ENCODE data around the gene SH3PXD2B. TPM values are rescaled to one million over a fixed set of nuclear protein-coding genes. Genes with fewer than 3 reads are reported as not detected.

The SH3PXD2B gene
- total and polyA plus RNA-seq, 10 of the 15 experiments (the other 5 are each of a cell fraction or from before 2014, with no cell fraction given): 0.05 to 1.6 (median 0.57) TPM

- FAIRE-seq: no peak
- TF ChIP-seq KDM1A (IDR thresholded peaks at IDR 0.05; ENCODE audit: borderline replicate concordance) (no peak), MEF2B (IDR thresholded peaks at IDR 0.05; ENCODE audit: partially characterized antibody, poor library complexity, severe bottlenecking) (peak; percentile 84), MAX (IDR thresholded peaks at IDR 0.05; ENCODE audit: low read depth, low read length) (no peak), EZH2 (IDR thresholded peaks at IDR 0.05; ENCODE audit: borderline replicate concordance, control insufficient read depth, low read depth, low read length) (no peak), SMAD1 (IDR thresholded peaks at IDR 0.05; ENCODE audit: low read depth, partially characterized antibody) (no peak), EP300 (IDR thresholded peaks at IDR 0.05; ENCODE audit: borderline replicate concordance in 1 of 2, control insufficient read depth in 1 of 2, low read depth in 2 of 2, low read length in 2 of 2) (no peak), SRF (IDR thresholded peaks at IDR 0.05; ENCODE audit: low read depth in 2 of 2, low read length in 2 of 2) (no peak), PML (IDR thresholded peaks at IDR 0.05; ENCODE audit: low read length) (peak; percentile 17; the same call in 1 of the 2 replicates), NFIC (IDR thresholded peaks at IDR 0.05; ENCODE audit: low read depth, low read length) (no peak), MXI1 (IDR thresholded peaks at IDR 0.05; ENCODE audit: low read depth, low read length) (no peak), BHLHE40 (IDR thresholded peaks at IDR 0.05; ENCODE audit: borderline replicate concordance in 1 of 2, low read depth in 2 of 2, low read length in 1 of 2) (no peak), CREB1 (IDR thresholded peaks at IDR 0.05; ENCODE audit: low read depth) (no peak), JUND (IDR thresholded peaks at IDR 0.05; ENCODE audit: low read depth, low read length) (no peak), ASH2L (IDR thresholded peaks at IDR 0.05; ENCODE audit: borderline replicate concordance, low read depth) (no peak), CBX3 (IDR thresholded peaks at IDR 0.05; ENCODE audit: borderline replicate concordance, low read depth) (no peak), BCL11A (IDR thresholded peaks at IDR 0.05; ENCODE audit: low read depth, low read length) (no peak)
- TF ChIP-seq, protein P1, sequence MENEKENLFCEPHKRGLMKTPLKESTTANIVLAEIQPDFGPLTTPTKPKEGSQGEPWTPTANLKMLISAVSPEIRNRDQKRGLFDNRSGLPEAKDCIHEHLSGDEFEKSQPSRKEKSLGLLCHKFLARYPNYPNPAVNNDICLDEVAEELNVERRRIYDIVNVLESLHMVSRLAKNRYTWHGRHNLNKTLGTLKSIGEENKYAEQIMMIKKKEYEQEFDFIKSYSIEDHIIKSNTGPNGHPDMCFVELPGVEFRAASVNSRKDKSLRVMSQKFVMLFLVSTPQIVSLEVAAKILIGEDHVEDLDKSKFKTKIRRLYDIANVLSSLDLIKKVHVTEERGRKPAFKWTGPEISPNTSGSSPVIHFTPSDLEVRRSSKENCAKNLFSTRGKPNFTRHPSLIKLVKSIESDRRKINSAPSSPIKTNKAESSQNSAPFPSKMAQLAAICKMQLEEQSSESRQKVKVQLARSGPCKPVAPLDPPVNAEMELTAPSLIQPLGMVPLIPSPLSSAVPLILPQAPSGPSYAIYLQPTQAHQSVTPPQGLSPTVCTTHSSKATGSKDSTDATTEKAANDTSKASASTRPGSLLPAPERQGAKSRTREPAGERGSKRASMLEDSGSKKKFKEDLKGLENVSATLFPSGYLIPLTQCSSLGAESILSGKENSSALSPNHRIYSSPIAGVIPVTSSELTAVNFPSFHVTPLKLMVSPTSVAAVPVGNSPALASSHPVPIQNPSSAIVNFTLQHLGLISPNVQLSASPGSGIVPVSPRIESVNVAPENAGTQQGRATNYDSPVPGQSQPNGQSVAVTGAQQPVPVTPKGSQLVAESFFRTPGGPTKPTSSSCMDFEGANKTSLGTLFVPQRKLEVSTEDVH (IDR thresholded peaks at IDR 0.05; ENCODE audit: low read depth, partially characterized antibody): no peak
- TF ChIP-seq, protein P2, sequence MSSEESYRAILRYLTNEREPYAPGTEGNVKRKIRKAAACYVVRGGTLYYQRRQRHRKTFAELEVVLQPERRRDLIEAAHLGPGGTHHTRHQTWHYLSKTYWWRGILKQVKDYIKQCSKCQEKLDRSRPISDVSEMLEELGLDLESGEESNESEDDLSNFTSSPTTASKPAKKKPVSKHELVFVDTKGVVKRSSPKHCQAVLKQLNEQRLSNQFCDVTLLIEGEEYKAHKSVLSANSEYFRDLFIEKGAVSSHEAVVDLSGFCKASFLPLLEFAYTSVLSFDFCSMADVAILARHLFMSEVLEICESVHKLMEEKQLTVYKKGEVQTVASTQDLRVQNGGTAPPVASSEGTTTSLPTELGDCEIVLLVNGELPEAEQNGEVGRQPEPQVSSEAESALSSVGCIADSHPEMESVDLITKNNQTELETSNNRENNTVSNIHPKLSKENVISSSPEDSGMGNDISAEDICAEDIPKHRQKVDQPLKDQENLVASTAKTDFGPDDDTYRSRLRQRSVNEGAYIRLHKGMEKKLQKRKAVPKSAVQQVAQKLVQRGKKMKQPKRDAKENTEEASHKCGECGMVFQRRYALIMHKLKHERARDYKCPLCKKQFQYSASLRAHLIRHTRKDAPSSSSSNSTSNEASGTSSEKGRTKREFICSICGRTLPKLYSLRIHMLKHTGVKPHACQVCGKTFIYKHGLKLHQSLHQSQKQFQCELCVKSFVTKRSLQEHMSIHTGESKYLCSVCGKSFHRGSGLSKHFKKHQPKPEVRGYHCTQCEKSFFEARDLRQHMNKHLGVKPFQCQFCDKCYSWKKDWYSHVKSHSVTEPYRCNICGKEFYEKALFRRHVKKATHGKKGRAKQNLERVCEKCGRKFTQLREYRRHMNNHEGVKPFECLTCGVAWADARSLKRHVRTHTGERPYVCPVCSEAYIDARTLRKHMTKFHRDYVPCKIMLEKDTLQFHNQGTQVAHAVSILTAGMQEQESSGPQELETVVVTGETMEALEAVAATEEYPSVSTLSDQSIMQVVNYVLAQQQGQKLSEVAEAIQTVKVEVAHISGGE (CRISPR knock-in tag; IDR thresholded peaks at IDR 0.05): no peak
Measured at GRCh38 chr5:172321593-172321992, 132.7 kb downstream of the SH3PXD2B start.

More at GRCh38 chr5:172321593-172321992, 132.7 kb downstream of the SH3PXD2B start:
- in situ Hi-C loops (cut with MboI) (no loop called here), intact Hi-C loops (cut with micrococcal nuclease; ENCODE audit: unreplicated experiment) (loop anchor here (5.0 kb wide), 1 partner anchor 41 kb away; no protein-coding TSS in a partner anchor)
- H3K4me3 ChIP-seq: 0 out of 2 replicates have a peak overlapping the region, but pooled peaks have one; percentile 0
- RAD21 ChIA-PET (ENCODE audit: unreplicated experiment): interaction anchor here (1.0 to 2.2 kb wide), 3 partner anchors 22 to 135 kb away, joined by 3 to 8 read pairs (median 3); no protein-coding TSS in a partner anchor
- H3K27me3 ChIP-seq (replicated peaks in 1 of 2; ENCODE audit: control insufficient read depth in 2 of 2, insufficient read depth in 2 of 2, low read length in 1 of 2): no peaks in the 10 kb centered on the region
- CTCF ChIA-PET: interaction anchor here (0.6 to 1.1 kb wide), 6 partner anchors 12 to 214 kb away, joined by 3 read pairs; no protein-coding TSS in a partner anchor
- peaks cover 41% of the 10 kb centered on the region for H3K4me1 ChIP-seq (ENCODE audit: control insufficient read depth, insufficient read depth, low read length)
- POLR2A ChIA-PET: interaction anchor here (0.6 to 2.5 kb wide), 3 partner anchors 56 to 207 kb away, joined by 3 to 6 read pairs (median 4); no protein-coding TSS in a partner anchor
- peak overlapping the region; percentile 61 for H3K9ac ChIP-seq (ENCODE audit: control insufficient read depth, insufficient read depth, low read length)
- H3K27ac ChIP-seq (ENCODE audit: control insufficient read depth, insufficient read depth): peak overlapping the region; percentile 89
- SMC1A ChIA-PET (ENCODE audit: uncharacterized antibody, unreplicated experiment): interaction anchor here (0.8 to 5.1 kb wide), 6 partner anchors 12 to 136 kb away, joined by 3 to 29 read pairs (median 4); no protein-coding TSS in a partner anchor
- H4K20me1 ChIP-seq (ENCODE audit: control insufficient read depth, insufficient read depth): no peaks in the 10 kb centered on the region
- H3K36me3 ChIP-seq (ENCODE audit: control insufficient read depth in 2 of 2, insufficient read depth in 2 of 2, low read length in 1 of 2): no peaks in the 10 kb centered on the region
- H3K9me3 ChIP-seq (replicated peaks; ENCODE audit: control insufficient read depth, insufficient read depth, low read length): no peaks in the 10 kb centered on the region; the same call in 1 of the 3 replicates
- peak overlapping the region; percentile 48 for H2AFZ ChIP-seq (ENCODE audit: control insufficient read depth, low read depth, low read length)
- peak overlapping the region; percentile 70 for H3K4me2 ChIP-seq (ENCODE audit: control insufficient read depth, insufficient read depth)
- H3K79me2 ChIP-seq (ENCODE audit: control insufficient read depth, insufficient read depth, low read length): no peaks in the 10 kb centered on the region
- peak; percentile 51 for ATAC-seq
- DNase-seq (ENCODE audit: low read depth, low spot score): no peak
- TSS peak; percentile 87 for BruUV-seq (replicated peaks)

Data from GM12878 (cell line).